PC-3 (cell line): ENCODE results near the gene PACSIN1. TPM values are rescaled to one million over a fixed set of nuclear protein-coding genes. Genes with fewer than 3 reads are reported as not detected.

ENCODE experiments used
- ATAC-seq: fragments of 200-7000 bp; cut with Tn5 transposase; 2 replicates; pipeline ENCODE4 v1.9.1; 2020; ENCODE audit warnings: mild to moderate bottlenecking, moderate library complexity
- BruUV-seq: library from RNA; stranded (reverse); fragments of 400-500 nt; replicated peaks from 2 replicates; lab custom pipeline; 2021; lab: Mats Ljungman, UMichigan
- CTCF ChIA-PET: fragments of 300-600 bp; sonication (Branson Sonifier 250); formaldehyde crosslinking; loops from one replicate; lab custom pipeline; 2022; ENCODE audit warnings: antibody characterized with exemption; lab: Charles Lee
- POLR2A ChIA-PET: fragments of 300-600 bp; sonication (Branson Sonifier 250); formaldehyde crosslinking; loops from one replicate; lab custom pipeline; 2022; ENCODE audit warnings: antibody characterized with exemption; ENCODE audit not compliant: unreplicated experiment; lab: Charles Lee
- DNase-seq: peaks from one replicate; pipeline ENCODE4 v3.0.0-alpha.2; 2015
- H2AFZ ChIP-seq: fragments of 300-600 bp; sonication (generic); 2 replicates; pipeline ENCODE4 v1.6.0; 2016; ENCODE audit warnings: antibody characterized with exemption, low read length
- H3F3A ChIP-seq: fragments of 300-600 bp; sonication (generic); one replicate; pipeline ENCODE4 v1.6.0; 2017; ENCODE audit warnings: antibody characterized with exemption, low read length, control low read depth, mild to moderate bottlenecking; ENCODE audit not compliant: unreplicated experiment
- H3K27ac ChIP-seq: fragments of 300-600 bp; sonication (generic); 2 replicates; pipeline ENCODE4 v1.5.1; 2016; ENCODE audit warnings: mild to moderate bottlenecking, low read length
- H3K27me3 ChIP-seq: fragments of 300-600 bp; sonication (generic); 2 replicates; pipeline ENCODE4 v1.6.1; 2016; ENCODE audit warnings: low read length, mixed read lengths
- H3K36me3 ChIP-seq: fragments of 300-600 bp; sonication (generic); 2 replicates; pipeline ENCODE4 v1.6.1; 2016; ENCODE audit warnings: low read depth, mixed run types, low read length, mixed read lengths
- H3K4me1 ChIP-seq: fragments of 300-600 bp; sonication (generic); 2 replicates; pipeline ENCODE4 v1.5.1; 2016; ENCODE audit warnings: low read length; ENCODE audit not compliant: insufficient read depth
- H3K4me2 ChIP-seq: fragments of 300-600 bp; sonication (generic); 2 replicates; pipeline ENCODE4 v1.6.0; 2016; ENCODE audit warnings: low read length
- H3K4me3 ChIP-seq: fragments of 300-600 bp; sonication (generic); 2 replicates; pipeline ENCODE4 v1.5.1; 2016; ENCODE audit warnings: mild to moderate bottlenecking, low read length, mixed read lengths
- H3K79me2 ChIP-seq: fragments of 300-600 bp; sonication (generic); 2 replicates; pipeline ENCODE4 v1.6.1; 2017; ENCODE audit warnings: low read length, mixed read lengths
- H3K9ac ChIP-seq: fragments of 300-600 bp; sonication (generic); 2 replicates; pipeline ENCODE4 v1.6.0; 2016; ENCODE audit warnings: mild to moderate bottlenecking, low read length
- H3K9me2 ChIP-seq: fragments of 300-600 bp; sonication (generic); replicated peaks from 2 replicates; pipeline ENCODE4 v1.6.1; 2016; ENCODE audit warnings: mixed run types, low read length, mixed read lengths
- H3K9me3 ChIP-seq: fragments of 300-600 bp; sonication (generic); 2 replicates; pipeline ENCODE4 v1.6.1; 2016; ENCODE audit warnings: low read length, mixed read lengths
- H4K20me1 ChIP-seq: fragments of 300-600 bp; sonication (generic); 2 replicates; pipeline ENCODE4 v1.6.1; 2016; ENCODE audit warnings: low read length, mixed read lengths
- CTCF ChIP-seq: fragments of 300-600 bp; sonication (generic); conservative IDR thresholded peaks from 2 replicates; pipeline ENCODE4 v1.5.1; 2017; ENCODE audit warnings: antibody characterized with exemption, low read depth, mild to moderate bottlenecking, low read length
- EZH2 ChIP-seq: fragments of 300-600 bp; sonication (generic); IDR thresholded peaks from one replicate; pipeline ENCODE4 v1.6.1; 2017; ENCODE audit warnings: antibody characterized with exemption, mild to moderate bottlenecking, low read length; ENCODE audit not compliant: unreplicated experiment
- EZH2phosphoT487 ChIP-seq: fragments of 300-600 bp; sonication (generic); IDR thresholded peaks from 2 replicates; pipeline ENCODE4 v1.6.1; 2018; ENCODE audit warnings: mild to moderate bottlenecking, antibody characterized with exemption, low read length, borderline replicate concordance
- intact Hi-C: fragments of 100-400 bp; cut with micrococcal nuclease; formaldehyde crosslinking; loops from 2 replicates; pipeline ENCODE4 v1.9.0; 2023
- total RNA-seq: library from RNA; depleted of rRNA; stranded (reverse); fragments of >200 nt; gene quantifications from 2 replicates; pipeline ENCODE4 v1.2.3, GENCODE V29; 2014

The PACSIN1 gene
- total RNA-seq, 1 experiment from 2014 or later, result 2.3 TPM

- Histone ChIP-seq H3K4me1 (peaks cover 4% of the 10 kb centered on the region; the same call in 1 of the 2 replicates), H3K27ac (no peak overlapping the region), H3K36me3 (no peaks in the 10 kb centered on the region), H3K4me2 (no peak overlapping the region), H4K20me1 (no peaks in the 10 kb centered on the region), H3K27me3 (no peaks in the 10 kb centered on the region), H3F3A (no peaks in the 10 kb centered on the region), H3K9me2 (no peaks in the 10 kb centered on the region), H3K9ac (no peak overlapping the region), H2AFZ (no peak overlapping the region), H3K9me3 (no peaks in the 10 kb centered on the region), H3K79me2 (no peaks in the 10 kb centered on the region), H3K4me3 (no peak overlapping the region)
- intact Hi-C loops, result no loop called here
- POLR2A ChIA-PET, result no interaction called here
- ATAC-seq (no peak), DNase-seq (no peak)
- CTCF ChIA-PET, result no interaction called here
- TF ChIP-seq EZH2 (no peak), EZH2phosphoT487 (no peak), CTCF (no peak)
- no TSS peak for BruUV-seq
Observed at GRCh38 chr6:34469499-34469898, 3.6 kb downstream of the PACSIN1 start.

- intact Hi-C loops, result no loop called here
- Histone ChIP-seq H3K4me3 (no peak overlapping the region), H3K27me3 (no peaks in the 10 kb centered on the region), H2AFZ (no peak overlapping the region), H4K20me1 (no peaks in the 10 kb centered on the region), H3K4me2 (no peak overlapping the region), H3F3A (no peaks in the 10 kb centered on the region), H3K27ac (no peak overlapping the region), H3K9ac (no peak overlapping the region), H3K79me2 (no peaks in the 10 kb centered on the region), H3K36me3 (no peaks in the 10 kb centered on the region), H3K9me3 (no peaks in the 10 kb centered on the region), H3K4me1 (peaks cover 7% of the 10 kb centered on the region; the same call in 1 of the 2 replicates), H3K9me2 (no peaks in the 10 kb centered on the region)
- ATAC-seq, result no peak
- TF ChIP-seq EZH2phosphoT487 (no peak), CTCF (no peak), EZH2 (no peak)
- no TSS peak for BruUV-seq
- ChIA-PET CTCF (no interaction called here), POLR2A (interaction anchor here (0.6 kb wide), 1 partner anchor 12 kb away, joined by 6 read pairs; no protein-coding TSS in a partner anchor)
- no peak for DNase-seq
Observed at GRCh38 chr6:34472425-34472824, 6.5 kb downstream of the PACSIN1 start.

GRCh38 chr6:34473967-34474366 lies 8.1 kb downstream of the PACSIN1 start:
- Histone ChIP-seq H3K9ac (no peak overlapping the region), H3F3A (no peaks in the 10 kb centered on the region), H3K27ac (no peak overlapping the region), H2AFZ (no peak overlapping the region), H3K79me2 (no peaks in the 10 kb centered on the region), H3K36me3 (no peaks in the 10 kb centered on the region), H3K9me3 (no peaks in the 10 kb centered on the region), H3K4me1 (peaks cover 7% of the 10 kb centered on the region; the same call in 1 of the 2 replicates), H4K20me1 (no peaks in the 10 kb centered on the region), H3K27me3 (no peaks in the 10 kb centered on the region), H3K4me3 (no peak overlapping the region), H3K4me2 (no peak overlapping the region), H3K9me2 (no peaks in the 10 kb centered on the region)
- ATAC-seq (no peak), DNase-seq (no peak)
- intact Hi-C loops, result no loop called here
- no TSS peak for BruUV-seq
- ChIA-PET POLR2A (no interaction called here), CTCF (no interaction called here)
- TF ChIP-seq EZH2 (no peak), EZH2phosphoT487 (no peak), CTCF (no peak)
